ENCODE data around the gene FAM156B.
A peak's percentile ranks its signal among the peaks of the same experiment; 100 is the strongest.
"Not testable (repeated sequence)": the region's sequence is repeated elsewhere in the genome, so short reads cannot be mapped to it uniquely, and the experiment has no call there.

Gene FAM156B

DNA sequence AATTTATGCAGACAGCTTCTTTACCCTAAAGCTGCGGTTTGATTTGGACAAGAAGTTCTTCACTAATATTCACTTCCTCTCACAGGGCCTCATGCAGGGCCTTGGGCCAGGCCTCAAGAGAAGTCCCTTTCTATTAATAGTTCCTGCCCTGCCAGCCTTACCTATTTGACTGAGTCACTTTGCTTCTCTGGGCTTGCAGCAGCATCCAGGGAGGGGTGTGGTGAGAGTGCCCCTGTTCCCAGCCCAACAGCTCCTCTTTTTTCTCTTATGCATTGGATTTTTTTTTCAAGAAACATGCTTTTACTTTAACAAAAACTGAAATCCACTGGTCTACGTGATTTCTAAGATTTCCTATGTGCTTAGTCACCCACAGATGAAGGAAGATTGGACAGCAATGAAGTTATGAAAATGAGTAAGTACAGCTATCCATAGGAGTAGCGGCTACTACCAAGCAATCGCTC, 26.7 kb downstream of the FAM156B start:
- Histone ChIP-seq H3K4me1 (ENCODE audit: control insufficient read depth, insufficient read depth, low read length) (no peaks in the 10 kb centered on the region), H3K4me3 (ENCODE audit: insufficient read depth, low read depth, low read length) (no peak overlapping the region), H3K27me3 (ENCODE audit: control insufficient read depth, insufficient read depth, low read length, poor library complexity, severe bottlenecking) (no peaks in the 10 kb centered on the region), H3K36me3 (ENCODE audit: control insufficient read depth, insufficient read depth, low read length) (no peaks in the 10 kb centered on the region), H3K27ac (ENCODE audit: insufficient read depth, low read depth, low read length, poor library complexity, severe bottlenecking) (no peak overlapping the region), H3K9me3 (ENCODE audit: control insufficient read depth, low read length) (no peaks in the 10 kb centered on the region)
- WGBS, 2 experiments, result 94% methylated on average over 3 to 4 of the region's 4 CpGs

DNA sequence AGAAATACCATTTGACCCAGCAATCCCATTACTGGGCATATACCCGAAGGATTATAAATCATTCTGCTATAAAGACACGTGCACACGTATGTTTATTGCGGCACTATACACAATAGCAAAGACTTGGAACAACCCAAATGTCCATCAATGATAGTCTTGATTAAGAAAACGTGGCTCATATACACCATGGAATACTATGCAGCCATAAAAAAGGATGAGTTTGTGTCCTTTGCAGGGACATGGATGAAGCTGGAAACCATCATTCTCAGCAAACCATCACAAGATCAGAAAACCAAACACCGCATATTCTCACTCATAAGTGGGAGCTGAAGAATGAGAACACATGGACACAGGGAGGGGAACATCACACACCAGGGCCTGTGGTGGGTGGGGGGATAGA, 33.1 kb downstream of the FAM156B start:
- not testable (repeated sequence) for H3K9me3 ChIP-seq (ENCODE audit: control insufficient read depth, low read length); H3K4me3 ChIP-seq (ENCODE audit: insufficient read depth, low read depth, low read length); H3K27me3 ChIP-seq (ENCODE audit: control insufficient read depth, insufficient read depth, low read length, poor library complexity, severe bottlenecking); H3K36me3 ChIP-seq (ENCODE audit: control insufficient read depth, insufficient read depth, low read length); H3K27ac ChIP-seq (ENCODE audit: insufficient read depth, low read depth, low read length, poor library complexity, severe bottlenecking); H3K4me1 ChIP-seq (ENCODE audit: control insufficient read depth, insufficient read depth, low read length)
- WGBS, 2 experiments, result 96 to 100% methylated on average over 4 to 5 of the region's 6 CpGs

DNA sequence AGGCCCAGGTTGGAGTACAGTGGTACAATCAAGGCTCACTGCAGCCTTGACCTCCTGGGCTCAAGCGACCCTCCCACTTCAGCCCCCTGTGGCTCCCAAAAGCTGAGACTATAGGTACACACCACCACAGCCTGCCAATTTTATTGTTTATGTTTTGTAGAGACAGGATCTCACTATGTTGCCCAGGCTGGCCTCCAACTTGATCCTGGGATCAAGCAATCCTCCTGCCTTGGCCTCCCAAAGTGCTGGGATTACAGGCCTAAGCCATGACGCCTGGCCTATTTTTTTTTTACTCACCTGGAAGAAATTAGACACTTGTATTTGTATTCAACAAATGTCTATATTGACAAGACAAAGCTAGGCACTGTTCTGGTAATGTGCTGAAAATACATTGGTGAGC, 36.1 kb downstream of the FAM156B start:
- Histone ChIP-seq H3K36me3 (ENCODE audit: control insufficient read depth, insufficient read depth, low read length) (no peaks in the 10 kb centered on the region), H3K27ac (ENCODE audit: insufficient read depth, low read depth, low read length, poor library complexity, severe bottlenecking) (no peak overlapping the region), H3K9me3 (ENCODE audit: control insufficient read depth, low read length) (no peaks in the 10 kb centered on the region), H3K4me1 (ENCODE audit: control insufficient read depth, insufficient read depth, low read length) (no peaks in the 10 kb centered on the region), H3K4me3 (ENCODE audit: insufficient read depth, low read depth, low read length) (no peak overlapping the region), H3K27me3 (ENCODE audit: control insufficient read depth, insufficient read depth, low read length, poor library complexity, severe bottlenecking) (no peaks in the 10 kb centered on the region)
- 62% methylated on average over 2 of the region's 2 CpGs; no CpG with 5 or more reads in 1 of the 2 experiments for WGBS, 2 experiments

DNA sequence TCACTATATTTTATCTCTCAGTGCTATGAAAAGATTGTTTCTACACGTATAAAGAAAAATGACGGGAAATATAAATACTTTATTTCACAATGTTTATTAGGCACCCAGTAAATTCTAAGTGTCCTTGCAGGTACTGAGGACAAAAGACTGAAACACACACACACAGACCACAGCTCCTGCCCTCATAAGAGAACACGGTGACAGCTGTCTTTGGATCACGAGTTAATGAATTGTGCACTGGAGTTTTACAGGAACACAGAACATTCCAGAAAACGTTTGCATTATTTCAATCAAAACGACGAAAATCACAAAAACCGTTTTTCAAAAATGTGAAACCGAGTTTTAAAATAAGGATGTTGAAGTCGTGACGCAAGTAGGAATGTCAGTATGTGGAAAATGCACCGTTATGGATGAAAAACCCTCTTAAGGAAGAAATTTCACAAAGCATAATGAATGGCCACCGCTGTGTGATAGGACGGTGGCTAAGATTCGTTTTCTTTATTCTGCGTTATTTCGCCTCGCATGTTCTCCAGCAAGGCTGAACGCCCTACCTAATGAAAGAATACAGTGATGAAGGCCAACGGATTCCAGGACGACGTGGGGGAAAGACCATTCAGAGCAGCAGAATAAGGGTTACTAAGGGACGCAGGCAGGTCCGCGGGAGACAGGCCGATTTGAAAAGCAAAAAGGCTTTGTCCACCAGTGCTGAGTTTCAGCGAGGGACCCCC, 37.0 kb downstream of the FAM156B start:
- no peaks in the 10 kb centered on the region for H3K36me3 ChIP-seq (ENCODE audit: control insufficient read depth, insufficient read depth, low read length)
- H3K27me3 ChIP-seq (ENCODE audit: control insufficient read depth, insufficient read depth, low read length, poor library complexity, severe bottlenecking), result no peaks in the 10 kb centered on the region
- peak overlapping the region; percentile 28 for H3K4me3 ChIP-seq (ENCODE audit: insufficient read depth, low read depth, low read length)
- WGBS, 2 experiments, result 1 to 4% methylated on average over 19 to 25 of the region's 27 CpGs
- no peaks in the 10 kb centered on the region for H3K9me3 ChIP-seq (ENCODE audit: control insufficient read depth, low read length)
- H3K4me1 ChIP-seq (ENCODE audit: control insufficient read depth, insufficient read depth, low read length), result no peaks in the 10 kb centered on the region
- H3K27ac ChIP-seq (ENCODE audit: insufficient read depth, low read depth, low read length, poor library complexity, severe bottlenecking), result peak overlapping the region; percentile 94

DNA sequence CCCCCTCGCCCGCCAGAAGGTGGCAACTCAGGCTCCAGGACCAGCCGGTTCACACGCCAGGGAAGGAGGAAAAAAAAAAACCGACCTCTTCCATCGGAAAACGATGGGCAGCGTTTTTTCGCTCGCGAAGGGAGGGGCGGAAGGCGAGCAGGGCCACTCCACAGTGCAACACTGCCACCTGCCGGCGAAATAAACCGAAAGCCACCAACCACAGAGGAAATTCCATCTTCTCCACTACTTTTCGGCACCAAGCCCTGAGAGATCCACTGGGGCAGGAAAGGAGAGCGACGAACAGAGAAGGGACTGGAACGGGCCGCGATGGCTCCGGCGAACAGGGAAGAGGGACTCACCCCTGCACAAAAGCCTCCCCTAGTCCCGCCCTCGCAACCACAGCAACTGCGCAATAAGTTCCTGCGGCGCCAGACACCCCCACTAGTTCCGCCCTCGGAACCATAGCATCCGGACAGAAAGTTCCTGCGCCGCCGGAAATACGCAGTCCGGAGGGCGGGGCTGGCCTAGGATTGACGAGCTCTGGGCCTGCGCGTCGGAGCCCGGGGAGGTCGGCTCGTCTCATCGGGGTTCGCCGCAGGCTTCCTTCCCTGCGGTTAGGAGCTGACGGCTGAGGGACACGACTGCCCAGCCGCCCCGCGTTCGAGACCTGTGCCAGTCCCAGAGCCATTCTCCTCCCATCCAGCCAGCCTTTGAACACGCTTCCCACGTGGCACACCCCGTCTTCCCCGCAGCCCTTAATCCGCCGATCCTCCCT, 37.8 kb downstream of the FAM156B start:
- peak overlapping the region; percentile 94 for H3K27ac ChIP-seq (ENCODE audit: insufficient read depth, low read depth, low read length, poor library complexity, severe bottlenecking)
- H3K36me3 ChIP-seq (ENCODE audit: control insufficient read depth, insufficient read depth, low read length), result no peaks in the 10 kb centered on the region
- peak overlapping the region; percentile 63 for H3K4me3 ChIP-seq (ENCODE audit: insufficient read depth, low read depth, low read length)
- no peaks in the 10 kb centered on the region for H3K4me1 ChIP-seq (ENCODE audit: control insufficient read depth, insufficient read depth, low read length)
- H3K27me3 ChIP-seq (ENCODE audit: control insufficient read depth, insufficient read depth, low read length, poor library complexity, severe bottlenecking), result no peaks in the 10 kb centered on the region
- 0% methylated on average over 61 of the region's 61 CpGs for WGBS, 2 experiments
- H3K9me3 ChIP-seq (ENCODE audit: control insufficient read depth, low read length), result no peaks in the 10 kb centered on the region

DNA sequence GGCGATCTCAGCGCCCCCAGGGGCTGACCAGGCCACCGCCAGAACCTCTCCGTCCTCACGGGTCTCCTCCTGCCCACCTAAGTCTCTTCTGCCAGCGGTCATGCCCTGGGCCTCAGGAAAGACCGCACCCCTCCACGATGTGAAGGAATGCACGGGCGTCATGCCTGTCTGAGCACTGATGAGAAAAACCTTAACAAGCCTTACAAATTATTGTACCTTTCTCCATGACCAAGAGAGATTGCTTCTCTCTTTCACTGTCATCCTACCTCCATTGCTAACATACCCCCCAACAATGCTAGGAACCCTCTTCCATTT, 38.3 kb downstream of the FAM156B start:
- Histone ChIP-seq H3K4me3 (ENCODE audit: insufficient read depth, low read depth, low read length) (peak overlapping the region; percentile 63), H3K27ac (ENCODE audit: insufficient read depth, low read depth, low read length, poor library complexity, severe bottlenecking) (peak overlapping the region; percentile 94)
- not testable (repeated sequence) for H3K27me3 ChIP-seq (ENCODE audit: control insufficient read depth, insufficient read depth, low read length, poor library complexity, severe bottlenecking); H3K4me1 ChIP-seq (ENCODE audit: control insufficient read depth, insufficient read depth, low read length); H3K36me3 ChIP-seq (ENCODE audit: control insufficient read depth, insufficient read depth, low read length); H3K9me3 ChIP-seq (ENCODE audit: control insufficient read depth, low read length)
- 10 to 13% methylated on average over 10 of the region's 10 CpGs for WGBS, 2 experiments

DNA sequence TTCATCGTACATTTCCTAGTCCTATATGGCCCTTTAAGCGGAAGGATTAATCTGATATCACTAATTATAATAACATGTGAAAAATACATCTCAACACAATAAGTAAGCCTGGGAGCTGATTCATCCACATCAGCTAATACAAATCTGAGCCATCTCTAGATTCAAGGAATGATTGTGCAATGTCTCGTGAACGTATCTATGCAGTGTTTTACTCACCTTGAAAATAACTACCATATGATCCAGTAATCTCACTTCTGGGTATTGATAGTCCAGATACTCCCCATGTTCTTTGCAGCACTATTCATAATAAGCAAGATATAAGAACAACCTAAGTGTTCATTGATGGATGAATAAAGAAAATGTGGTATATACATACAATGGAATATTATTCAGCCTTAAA, 43.6 kb downstream of the FAM156B start:
- H3K4me3 ChIP-seq (ENCODE audit: insufficient read depth, low read depth, low read length); H3K27me3 ChIP-seq (ENCODE audit: control insufficient read depth, insufficient read depth, low read length, poor library complexity, severe bottlenecking); H3K36me3 ChIP-seq (ENCODE audit: control insufficient read depth, insufficient read depth, low read length); H3K9me3 ChIP-seq (ENCODE audit: control insufficient read depth, low read length); H3K4me1 ChIP-seq (ENCODE audit: control insufficient read depth, insufficient read depth, low read length); H3K27ac ChIP-seq (ENCODE audit: insufficient read depth, low read depth, low read length, poor library complexity, severe bottlenecking): not testable (repeated sequence)
- no CpG with 5 or more reads among the region's 4 CpGs for WGBS, 2 experiments

DNA sequence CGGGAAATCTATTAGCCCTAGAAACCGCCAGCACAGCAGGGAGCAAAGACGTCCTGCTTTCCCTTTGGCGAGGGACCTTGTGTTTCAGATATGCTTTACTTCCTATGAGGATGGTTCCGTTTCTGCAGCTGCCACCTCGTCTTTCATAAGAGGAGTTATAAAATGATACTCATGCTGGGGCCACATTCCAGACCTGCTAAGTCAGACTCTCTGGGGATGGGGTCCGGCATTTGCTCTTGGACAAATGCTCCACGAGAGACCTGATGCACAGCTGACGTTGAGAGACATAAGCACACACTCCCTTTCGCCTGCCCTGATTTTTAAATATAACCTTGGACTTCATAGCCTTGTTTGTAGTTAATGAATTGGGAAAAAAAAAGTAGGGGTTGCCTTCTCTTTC, 44.6 kb downstream of the FAM156B start:
- H3K27ac ChIP-seq (ENCODE audit: insufficient read depth, low read depth, low read length, poor library complexity, severe bottlenecking), result not testable (repeated sequence)

DNA sequence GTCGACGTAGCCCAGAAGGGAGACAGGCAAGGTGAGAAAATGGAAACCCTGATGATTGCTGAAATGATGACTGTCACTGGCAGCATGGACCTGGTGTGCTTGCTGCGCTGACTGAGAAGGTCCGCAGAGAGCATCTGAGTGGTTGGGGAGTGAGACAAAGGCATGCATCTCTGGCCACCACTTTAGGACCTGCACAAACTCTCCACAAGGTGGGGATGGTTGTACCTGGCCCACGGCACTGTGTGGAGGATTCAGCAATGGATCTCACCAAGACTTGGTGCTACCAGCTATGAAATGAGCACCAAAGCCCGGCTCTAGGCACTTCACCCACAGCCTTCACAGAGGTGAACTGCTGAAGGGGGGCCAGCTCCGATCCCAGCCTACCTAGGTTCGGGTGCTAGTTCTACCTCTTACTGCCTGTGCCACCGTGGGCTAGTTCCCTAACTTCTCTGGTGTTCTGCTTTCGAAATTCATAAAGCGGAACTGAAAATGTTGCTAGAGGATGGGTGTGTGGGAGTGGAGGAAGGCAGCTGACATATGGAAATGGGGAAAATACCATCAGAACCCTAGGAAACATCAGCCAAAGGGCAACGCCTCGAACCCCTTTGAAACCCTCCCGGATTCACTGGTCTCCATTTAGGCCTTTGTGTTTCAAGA, 48.8 kb downstream of the FAM156B start:
- not testable (repeated sequence) for H3K4me1 ChIP-seq (ENCODE audit: control insufficient read depth, insufficient read depth, low read length); H3K4me3 ChIP-seq (ENCODE audit: insufficient read depth, low read depth, low read length); H3K9me3 ChIP-seq (ENCODE audit: control insufficient read depth, low read length); H3K36me3 ChIP-seq (ENCODE audit: control insufficient read depth, insufficient read depth, low read length); H3K27ac ChIP-seq (ENCODE audit: insufficient read depth, low read depth, low read length, poor library complexity, severe bottlenecking); H3K27me3 ChIP-seq (ENCODE audit: control insufficient read depth, insufficient read depth, low read length, poor library complexity, severe bottlenecking)
- WGBS, 2 experiments, result no CpG with 5 or more reads among the region's 14 CpGs

More for the DNA sequence above, 44.6 kb downstream of the FAM156B start:
- no CpG with 5 or more reads among the region's 10 CpGs for WGBS, 2 experiments
- not testable (repeated sequence) for H3K4me3 ChIP-seq (ENCODE audit: insufficient read depth, low read depth, low read length); H3K9me3 ChIP-seq (ENCODE audit: control insufficient read depth, low read length); H3K27me3 ChIP-seq (ENCODE audit: control insufficient read depth, insufficient read depth, low read length, poor library complexity, severe bottlenecking); H3K36me3 ChIP-seq (ENCODE audit: control insufficient read depth, insufficient read depth, low read length); H3K4me1 ChIP-seq (ENCODE audit: control insufficient read depth, insufficient read depth, low read length)

DNA sequence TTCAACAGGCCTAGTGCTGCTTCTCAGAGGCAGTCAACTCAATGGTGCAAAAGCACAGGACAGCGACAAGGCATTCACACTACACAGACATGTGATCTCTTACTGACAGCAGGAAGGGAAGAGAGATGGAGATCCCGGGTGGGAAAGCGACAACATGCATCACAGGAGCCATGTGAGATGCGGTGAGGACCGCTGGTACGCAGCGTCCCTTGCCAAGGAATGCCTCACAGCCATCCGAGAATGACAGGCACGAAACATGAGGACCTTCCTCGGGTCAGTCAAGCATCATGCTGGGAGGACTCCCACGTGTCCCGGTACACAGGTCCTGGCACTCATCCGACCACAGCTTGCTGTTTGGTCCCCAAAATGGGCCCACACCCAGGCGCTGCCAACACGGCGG, 50.4 kb downstream of the FAM156B start:
- WGBS, 2 experiments, result no CpG with 5 or more reads among the region's 16 CpGs
- not testable (repeated sequence) for H3K36me3 ChIP-seq (ENCODE audit: control insufficient read depth, insufficient read depth, low read length); H3K27me3 ChIP-seq (ENCODE audit: control insufficient read depth, insufficient read depth, low read length, poor library complexity, severe bottlenecking); H3K27ac ChIP-seq (ENCODE audit: insufficient read depth, low read depth, low read length, poor library complexity, severe bottlenecking); H3K9me3 ChIP-seq (ENCODE audit: control insufficient read depth, low read length); H3K4me3 ChIP-seq (ENCODE audit: insufficient read depth, low read depth, low read length); H3K4me1 ChIP-seq (ENCODE audit: control insufficient read depth, insufficient read depth, low read length)

Data from ectodermal cell (in vitro differentiated cells).